Measurements from ENCODE around the gene SAMD5. TPM values are rescaled to one million over a fixed set of nuclear protein-coding genes. Genes with fewer than 3 reads are reported as not detected.

Gene SAMD5
- total RNA-seq, 1 experiment from 2014 or later: 4.0 TPM

- no peaks in the 10 kb centered on the region for H3K4me1 ChIP-seq (ENCODE audit: control insufficient read depth in 1 of 2, insufficient read depth in 2 of 2, low read length in 2 of 2)
- ChIA-PET RAD21 (ENCODE audit: low non-redundant PET in 1 of 2, low total read pairs in 2 of 2, uncharacterized antibody in 2 of 2, unreplicated experiment in 2 of 2) (no interaction called here), CTCF (no interaction called here), POLR2A (no interaction called here)
- DNase-seq (ENCODE audit: low read depth, low spot score) (no peak), ATAC-seq (no peak)
- no peak overlapping the region for H2AFZ ChIP-seq (ENCODE audit: low read depth, low read length, poor library complexity, severe bottlenecking)
- no peaks in the 10 kb centered on the region for H4K20me1 ChIP-seq (ENCODE audit: insufficient read depth)
- no peak overlapping the region for H3K27ac ChIP-seq (ENCODE audit: low read depth, low read length)
- TF ChIP-seq SIN3A (IDR thresholded peaks at IDR 0.05; ENCODE audit: low read depth) (no peak), POLR2A (IDR thresholded peaks at IDR 0.05; ENCODE audit: borderline replicate concordance, extremely low read depth, insufficient read depth, insufficient read length) (no peak), MAX (IDR thresholded peaks at IDR 0.05) (no peak), EZH2 (IDR thresholded peaks at IDR 0.05) (no peak)
- H3K36me3 ChIP-seq (ENCODE audit: control insufficient read depth in 1 of 2, insufficient read depth in 2 of 2, low read length in 2 of 2): no peaks in the 10 kb centered on the region
- no peaks in the 10 kb centered on the region for H3K27me3 ChIP-seq (ENCODE audit: insufficient read depth, low read length)
- no peak overlapping the region for H3K9ac ChIP-seq (ENCODE audit: low read length)
- H3K9me3 ChIP-seq (ENCODE audit: control insufficient read depth in 1 of 2, insufficient read depth in 1 of 2, low read depth in 1 of 2, low read length in 2 of 2): no peaks in the 10 kb centered on the region
- intact Hi-C loops (cut with micrococcal nuclease): no loop called here
- no peak overlapping the region for H3K4me3 ChIP-seq (replicated peaks in 1 of 2; ENCODE audit: low read depth in 1 of 2, low read length in 2 of 2)
- BruUV-seq (replicated peaks): no TSS peak
- no peaks in the 10 kb centered on the region for H3K9me2 ChIP-seq (ENCODE audit: insufficient read depth)
- H3K4me2 ChIP-seq (ENCODE audit: low read length): no peak overlapping the region
- H3K79me2 ChIP-seq (ENCODE audit: insufficient read depth, low read length): no peaks in the 10 kb centered on the region
Measured at GRCh38 chr6:147527197-147527596, 18.7 kb downstream of the SAMD5 start.

- no peak overlapping the region for H3K4me2 ChIP-seq (ENCODE audit: low read length)
Measured at GRCh38 chr6:147528511-147529145, 20.1 kb downstream of the SAMD5 start.

More at GRCh38 chr6:147528511-147529145, 20.1 kb downstream of the SAMD5 start:
- Histone ChIP-seq H3K4me3 (replicated peaks in 1 of 2; ENCODE audit: low read depth in 1 of 2, low read length in 2 of 2) (no peak overlapping the region), H3K9me2 (ENCODE audit: insufficient read depth) (no peaks in the 10 kb centered on the region), H3K36me3 (ENCODE audit: control insufficient read depth in 1 of 2, insufficient read depth in 2 of 2, low read length in 2 of 2) (no peaks in the 10 kb centered on the region), H3K79me2 (ENCODE audit: insufficient read depth, low read length) (no peaks in the 10 kb centered on the region), H3K27ac (ENCODE audit: low read depth, low read length) (no peak overlapping the region), H4K20me1 (ENCODE audit: insufficient read depth) (no peaks in the 10 kb centered on the region), H2AFZ (ENCODE audit: low read depth, low read length, poor library complexity, severe bottlenecking) (no peak overlapping the region), H3K27me3 (ENCODE audit: insufficient read depth, low read length) (no peaks in the 10 kb centered on the region), H3K9me3 (ENCODE audit: control insufficient read depth in 1 of 2, insufficient read depth in 1 of 2, low read depth in 1 of 2, low read length in 2 of 2) (no peaks in the 10 kb centered on the region), H3K9ac (ENCODE audit: low read length) (no peak overlapping the region), H3K4me1 (ENCODE audit: control insufficient read depth in 1 of 2, insufficient read depth in 2 of 2, low read length in 2 of 2) (no peaks in the 10 kb centered on the region; a peak in 1 of 4 replicates)
- no TSS peak for BruUV-seq (replicated peaks)
- intact Hi-C loops (cut with micrococcal nuclease): no loop called here
- ChIA-PET POLR2A (no interaction called here), RAD21 (ENCODE audit: low non-redundant PET in 1 of 2, low total read pairs in 2 of 2, uncharacterized antibody in 2 of 2, unreplicated experiment in 2 of 2) (no interaction called here), CTCF (no interaction called here)
- TF ChIP-seq SP1 (IDR thresholded peaks at IDR 0.05; ENCODE audit: low read depth): no peak
- TF ChIP-seq CTCF (IDR thresholded peaks at IDR 0.05 in 2 of 3, conservative IDR thresholded peaks at IDR 0.05 in 1 of 3; ENCODE audit: borderline replicate concordance in 1 of 3, insufficient read depth in 1 of 3, low read depth in 2 of 3, low read length in 2 of 3): no peak
- no peak for TF ChIP-seq CEBPB (IDR thresholded peaks at IDR 0.05; ENCODE audit: low read depth)
- no peak for TF ChIP-seq TCF7L2 (IDR thresholded peaks at IDR 0.05; ENCODE audit: borderline replicate concordance, extremely low read depth, insufficient read depth, insufficient read length)
- no peak for TF ChIP-seq YY1 (IDR thresholded peaks at IDR 0.05; ENCODE audit: extremely low read depth, insufficient replicate concordance, low read depth, low read length)
- TF ChIP-seq ZFX (IDR thresholded peaks at IDR 0.05): no peak
- no peak for TF ChIP-seq ZNF274 (IDR thresholded peaks at IDR 0.05; ENCODE audit: low read depth, low read length)
- TF ChIP-seq CBX3 (IDR thresholded peaks at IDR 0.05; ENCODE audit: low read depth): no peak
- TF ChIP-seq ELF1 (IDR thresholded peaks at IDR 0.05; ENCODE audit: borderline replicate concordance, low read depth): no peak
- TF ChIP-seq EGR1 (IDR thresholded peaks at IDR 0.05; ENCODE audit: low read depth): no peak
- TF ChIP-seq MAX (IDR thresholded peaks at IDR 0.05): no peak
- no peak for TF ChIP-seq EZH2phosphoT487 (IDR thresholded peaks at IDR 0.05; ENCODE audit: borderline replicate concordance)
- TF ChIP-seq JUND (IDR thresholded peaks at IDR 0.05): no peak
- no peak for TF ChIP-seq EZH2 (IDR thresholded peaks at IDR 0.05)
- no peak for DNase-seq (ENCODE audit: low read depth, low spot score)
- ATAC-seq: no peak
